Left cardiac atrium (tissue), 4 donors: ENCODE results near the gene MYCBP. TPM values are rescaled to one million over a fixed set of nuclear protein-coding genes. Genes with fewer than 3 reads are reported as not detected.

ENCODE experiments used
- ATAC-seq, 2 donors: fragments of 200-7000 bp; cut with Tn5 transposase; one replicate each; pipeline ENCODE4 v1.9.1; 2020; ENCODE audit warnings: mild to moderate bottlenecking in 2 of 2, moderate library complexity in 2 of 2
- DNase-seq: peaks from one replicate; pipeline ENCODE4 v3.0.0-alpha.2; 2020
- intact Hi-C, 2 donors: fragments of 100-400 bp; cut with DNase I; formaldehyde crosslinking; loops; one replicate each; pipeline versions ENCODE4 v1.14.1 to v1.15.1; 2022 to 2023
- total RNA-seq, 2 donors: library from RNA; stranded (reverse); fragmentation: NEBNext Ultra II Directional; extraction: Animal tissue kit (Norgen Biotek cat#: 25700); gene quantifications; one replicate each; pipeline ENCODE4 v1.2.1, GENCODE V29; 2021
- donor health status: DM: no; HTN: yes; CAD: no.
- donor health status: DM: no; HTN: yes; CAD: no; lungs with severe emphysema.
- donor health status: DM: yes; HTN: yes; CAD: no.
- donor health status: Dilated cardiomyopathy.

Gene MYCBP
- total RNA-seq, 2 donors from 2014 or later = 11.5 to 14.8 TPM

DNA sequence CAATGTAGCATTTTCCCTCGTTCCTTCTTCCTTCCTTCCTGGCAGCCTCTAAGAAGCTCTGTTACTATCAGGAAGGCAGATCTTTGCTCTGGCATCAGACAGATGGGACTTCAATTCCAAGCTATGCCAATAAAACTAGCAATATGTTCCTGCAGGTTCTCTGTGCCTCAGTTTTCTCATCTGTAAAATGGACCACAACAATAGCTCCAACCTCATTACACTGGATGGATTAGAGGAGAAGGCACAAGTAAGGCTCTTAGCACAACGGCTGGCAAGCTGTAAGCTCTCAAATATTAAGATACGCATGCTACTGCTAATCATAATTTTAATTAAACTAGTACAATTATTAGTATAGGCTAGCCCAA lies 40.8 kb downstream of the MYCBP start:
- DNase-seq = no peak
- ATAC-seq = no peak
- intact Hi-C loops = loop anchor here (10.0 kb wide), 3 partner anchors 788 to 838 kb away; partner anchors contain the start of genes POU3F1 (in 1 of the 2) and SF3A3 (in 1 of the 2)

- no peak for ATAC-seq
- DNase-seq = no peak
- intact Hi-C loops = loop anchor here (10.0 kb wide), 3 partner anchors 787 to 837 kb away; partner anchors contain the start of genes POU3F1 (in 1 of the 2) and SF3A3 (in 1 of the 2)
Measured at GRCh38 chr1:38831731-38832369, 41.3 kb downstream of the MYCBP start.

GRCh38 chr1:38829368-38829767 lies 43.8 kb downstream of the MYCBP start:
- intact Hi-C loops = no loop called here
- DNase-seq (no peak), ATAC-seq (no peak)

- intact Hi-C loops = no loop called here
- DNase-seq (no peak), ATAC-seq (no peak)
Measured at GRCh38 chr1:38827318-38827717, 45.8 kb downstream of the MYCBP start.

- intact Hi-C loops = no loop called here
- DNase-seq = no peak
Measured at GRCh38 chr1:38826886-38827285, 46.3 kb downstream of the MYCBP start.

GRCh38 chr1:38826262-38826661 lies 46.9 kb downstream of the MYCBP start:
- ATAC-seq (no peak), DNase-seq (no peak)
- intact Hi-C loops = no loop called here

More at GRCh38 chr1:38826886-38827285, 46.3 kb downstream of the MYCBP start:
- no peak for ATAC-seq

- intact Hi-C loops = no loop called here
- ATAC-seq (no peak), DNase-seq (no peak)
Measured at GRCh38 chr1:38820860-38821259, 52.3 kb downstream of the MYCBP start.

GRCh38 chr1:38819516-38819915 lies 53.6 kb downstream of the MYCBP start:
- intact Hi-C loops = loop anchor here (5.0 kb wide), 2 partner anchors 207 to 212 kb away; no protein-coding TSS in a partner anchor
- ATAC-seq (no peak), DNase-seq (no peak)

DNA sequence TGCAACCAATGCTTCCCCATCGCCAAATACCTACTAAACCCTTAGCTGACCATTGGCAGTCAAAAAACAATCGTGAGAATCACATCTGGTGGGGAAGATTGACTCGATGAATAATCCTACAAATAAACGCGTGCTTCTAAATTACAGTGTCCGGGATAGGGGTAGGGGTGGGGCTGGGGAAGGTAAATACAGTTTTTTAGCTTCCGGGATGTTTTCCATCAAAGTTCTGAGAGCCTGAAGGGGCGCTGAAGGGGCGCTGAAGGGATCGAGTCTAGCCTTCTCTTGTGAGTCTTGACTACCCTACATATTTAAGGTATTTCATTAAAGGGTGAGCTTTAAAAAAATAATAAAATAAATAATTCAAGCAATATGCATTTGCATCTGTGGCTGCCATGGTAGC lies 54.1 kb downstream of the MYCBP start:
- ATAC-seq (no peak), DNase-seq (no peak)
- intact Hi-C loops = loop anchor here (5.0 kb wide), 2 partner anchors 207 to 212 kb away; no protein-coding TSS in a partner anchor

DNA sequence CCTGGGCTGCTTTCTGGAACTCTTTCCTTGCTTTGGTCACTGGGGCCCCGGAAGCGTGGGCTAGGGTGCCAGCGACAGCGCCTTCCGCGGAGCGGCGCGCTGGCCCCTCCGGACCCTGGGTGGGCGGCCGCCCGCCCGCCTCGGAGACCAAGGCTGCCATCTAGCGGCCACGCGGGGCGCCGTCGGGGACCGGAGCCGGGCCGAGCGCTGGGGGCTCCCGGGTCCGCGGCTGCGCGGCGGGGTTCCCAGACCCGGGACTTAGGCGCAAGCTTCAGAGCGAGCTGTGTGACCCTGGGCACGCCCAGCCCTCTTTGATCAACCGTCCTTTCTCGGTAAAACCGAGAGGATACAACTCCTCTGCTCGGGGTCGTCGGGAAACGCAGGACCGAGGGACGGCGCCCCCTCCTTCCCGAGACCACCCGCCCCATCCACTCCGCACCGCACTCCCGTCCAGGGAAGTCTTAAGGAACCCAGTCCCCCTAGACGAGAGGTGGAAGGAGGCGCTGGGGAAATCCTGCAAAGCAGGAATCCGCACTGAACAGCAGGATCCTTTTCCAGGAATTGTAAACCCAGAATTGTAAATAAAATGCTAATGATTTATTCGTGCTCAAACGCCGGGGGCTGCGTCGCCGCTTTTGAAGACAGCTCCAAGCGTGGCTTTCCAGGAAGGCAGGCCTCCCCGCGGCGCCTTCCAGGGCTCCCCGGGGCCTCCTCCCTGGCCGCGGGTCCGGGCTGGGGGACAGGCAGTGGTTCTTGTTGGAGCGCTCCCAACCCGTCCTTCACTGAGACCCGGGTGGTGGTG lies 54.8 kb downstream of the MYCBP start:
- ATAC-seq (peak; percentile 78 to 83), DNase-seq (peak; percentile 45)
- intact Hi-C loops = loop anchor here (5.0 kb wide), 2 partner anchors 206 to 211 kb away; no protein-coding TSS in a partner anchor

- DNase-seq (no peak), ATAC-seq (peak; percentile 29 to 34)
- intact Hi-C loops = loop anchor here (5.0 kb wide), 2 partner anchors 205 to 210 kb away; no protein-coding TSS in a partner anchor
Measured at GRCh38 chr1:38817267-38818174, 55.6 kb downstream of the MYCBP start.

- intact Hi-C loops = loop anchor here (5.0 kb wide), 2 partner anchors 204 to 209 kb away; no protein-coding TSS in a partner anchor
- ATAC-seq (no peak), DNase-seq (no peak)
Measured at GRCh38 chr1:38815903-38816627, 57.1 kb downstream of the MYCBP start.

- DNase-seq (no peak), ATAC-seq (no peak)
- intact Hi-C loops = loop anchor here (5.0 kb wide), 2 partner anchors 203 to 208 kb away; no protein-coding TSS in a partner anchor
Measured at GRCh38 chr1:38814984-38815464, 58.1 kb downstream of the MYCBP start.

DNA sequence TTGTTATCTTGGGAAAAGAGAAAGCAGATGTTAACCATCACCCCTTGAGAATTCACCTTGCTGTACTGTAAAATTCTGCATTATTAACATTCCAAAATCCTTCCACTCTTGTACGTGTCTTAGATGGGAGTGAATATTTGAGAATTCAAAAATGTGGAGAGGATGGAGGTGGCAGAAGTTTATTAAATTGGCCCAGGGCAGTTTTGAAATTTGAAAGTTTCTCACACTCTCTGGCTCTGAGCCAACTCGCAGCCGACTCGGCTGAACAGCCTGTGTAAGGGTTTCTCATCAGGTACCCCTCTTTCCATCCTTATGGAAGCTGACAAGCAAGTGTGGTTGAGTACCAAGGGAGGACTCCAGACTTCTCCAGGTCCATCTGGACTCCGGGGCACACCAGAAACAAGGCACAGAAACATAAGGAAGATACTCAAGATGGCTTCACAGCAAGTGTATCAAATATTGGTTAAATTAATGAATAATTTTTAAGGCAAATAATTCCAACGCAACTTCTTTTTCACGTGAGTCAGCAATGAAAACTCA lies 58.6 kb downstream of the MYCBP start:
- ATAC-seq (no peak), DNase-seq (no peak)
- intact Hi-C loops = no loop called here

DNA sequence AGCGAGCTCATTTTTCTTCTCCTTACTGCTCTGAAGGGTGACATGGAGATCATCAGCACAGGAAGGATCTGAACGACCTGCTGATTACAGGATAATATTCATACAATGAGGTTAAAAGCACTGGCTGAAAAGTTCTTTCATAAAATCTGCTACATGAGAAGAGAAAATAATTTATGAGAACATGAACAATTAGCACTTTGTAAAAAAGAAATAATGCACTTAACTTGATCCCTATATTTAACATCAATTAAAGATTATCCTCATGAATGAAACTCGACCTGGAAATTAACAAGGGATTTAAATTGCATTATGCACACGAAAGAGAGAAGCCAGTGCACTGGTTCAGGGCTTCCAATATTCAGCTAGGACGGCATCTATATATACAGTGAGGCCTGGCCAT lies 60.2 kb downstream of the MYCBP start:
- ATAC-seq (no peak), DNase-seq (no peak)
- intact Hi-C loops = no loop called here
